GM18520 (cell line): ENCODE data around the gene WDR90.
A peak's percentile ranks its signal among the peaks of the same experiment; 100 is the strongest.

Source experiments
- ATAC-seq: cut with Tn5 transposase; IDR thresholded peaks from one replicate; pipeline ENCODE4 v1.9.1; 2021; ENCODE audit not compliant: unreplicated experiment

Gene WDR90

GRCh38 chr16:648781-649589 is at the start of gene WDR90:
TSS of gene WDR90 (plus strand) at chr16:649365. CDS start at chr16:649417, 52 bp downstream.
- peak; percentile 87 for ATAC-seq

GRCh38 chr16:600781-601180 is 48.4 kb upstream of the WDR90 start:
- no peak for ATAC-seq

DNA sequence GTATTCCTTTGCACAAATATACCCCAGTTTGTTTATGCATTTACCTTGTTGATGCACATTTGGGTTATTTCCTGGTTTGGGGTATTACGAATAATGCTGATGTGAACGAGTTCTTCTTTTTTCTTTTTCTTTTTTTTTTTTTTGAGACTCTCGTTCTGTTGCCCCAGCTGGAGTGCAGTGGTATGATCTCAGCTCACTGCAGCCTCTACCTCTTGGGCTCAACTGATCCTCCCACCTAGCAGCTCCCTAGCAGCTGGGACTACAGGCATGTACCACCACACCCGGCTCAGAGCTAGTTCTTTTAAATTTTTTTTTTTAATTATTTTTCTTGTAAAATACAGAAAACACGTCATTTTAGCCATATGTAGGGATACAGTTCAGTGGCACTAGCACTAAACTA is 45.2 kb upstream of the WDR90 start:
- ATAC-seq: no peak

DNA sequence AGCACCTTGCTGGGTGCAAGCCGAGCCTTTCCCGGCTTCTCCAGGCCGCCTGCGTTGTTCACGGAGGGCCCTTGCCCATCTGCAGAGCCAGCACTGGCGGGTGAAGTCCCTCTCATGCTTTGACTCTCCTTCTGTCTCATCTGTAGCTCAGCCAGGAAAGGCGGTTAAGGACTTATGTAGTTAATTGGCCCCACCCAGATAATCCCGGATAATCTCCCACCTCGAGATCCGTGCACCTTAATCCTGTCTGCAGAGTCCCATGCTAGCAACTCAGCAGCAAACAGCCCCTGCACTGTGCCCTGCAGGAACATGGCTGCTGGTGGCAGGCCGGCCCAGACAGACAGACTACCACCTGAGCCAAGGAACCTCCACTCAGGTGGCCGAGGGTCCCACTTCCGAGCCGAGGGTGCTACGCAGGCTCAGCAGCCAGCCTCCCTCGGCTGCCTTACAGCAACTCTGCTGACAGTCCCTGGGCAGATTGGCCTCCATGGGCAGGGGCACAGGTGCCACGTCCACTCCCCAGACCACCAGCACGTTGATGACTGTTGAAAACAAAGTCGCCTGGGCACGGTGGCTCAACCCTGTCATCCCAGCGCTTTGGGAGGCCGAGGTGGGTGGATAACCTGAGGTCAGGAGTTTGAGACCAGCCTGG is 42.4 kb upstream of the WDR90 start:
- no peak for ATAC-seq

- no peak for ATAC-seq
Observed at GRCh38 chr16:608019-608418, 41.1 kb upstream of the WDR90 start.

GRCh38 chr16:609316-609715 is 39.8 kb upstream of the WDR90 start:
- no peak for ATAC-seq

- ATAC-seq: no peak
Observed at GRCh38 chr16:609984-610383, 39.2 kb upstream of the WDR90 start.

DNA sequence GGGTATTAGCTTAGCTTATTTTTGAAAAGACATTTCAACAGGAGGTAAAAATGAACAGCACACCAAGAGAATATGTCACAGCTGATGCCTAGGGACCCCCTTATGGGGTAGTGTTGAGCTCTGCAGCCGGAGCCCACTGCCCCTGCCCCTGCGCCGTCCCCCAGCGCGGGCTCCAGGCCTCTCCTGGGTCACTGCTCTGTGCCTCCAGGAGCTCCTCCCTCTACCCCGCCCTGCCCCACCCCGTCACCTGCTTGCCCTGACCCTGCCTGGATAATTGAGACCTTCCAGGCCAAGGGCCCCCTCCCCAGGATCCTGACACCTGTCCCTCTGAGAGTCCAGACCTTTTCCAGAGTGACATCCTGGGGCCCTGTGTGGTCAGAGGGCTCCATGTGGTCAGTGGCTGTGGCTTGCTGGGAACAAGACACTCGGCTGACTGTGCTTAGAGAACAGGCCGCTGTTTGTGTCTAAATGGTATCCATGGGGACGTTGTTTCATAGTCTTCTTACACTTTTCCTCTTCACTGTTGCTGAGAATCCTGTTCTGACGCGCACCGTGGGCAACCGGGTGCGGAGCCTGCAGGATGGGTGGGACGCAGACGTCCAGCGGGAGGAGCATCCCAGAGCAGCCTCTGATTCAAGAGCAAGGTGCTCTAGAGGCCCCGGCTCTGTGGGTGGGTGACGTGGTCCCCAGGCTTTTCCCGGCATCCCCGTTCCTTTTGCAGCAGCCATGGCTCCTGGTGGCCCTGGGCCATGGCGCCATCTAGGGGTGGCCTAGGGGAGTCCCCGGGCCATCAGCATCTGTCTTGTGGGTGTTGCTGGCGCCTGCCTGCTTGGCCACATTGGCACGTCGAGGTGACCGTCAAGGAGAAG is 38.4 kb upstream of the WDR90 start:
- no peak for ATAC-seq

DNA sequence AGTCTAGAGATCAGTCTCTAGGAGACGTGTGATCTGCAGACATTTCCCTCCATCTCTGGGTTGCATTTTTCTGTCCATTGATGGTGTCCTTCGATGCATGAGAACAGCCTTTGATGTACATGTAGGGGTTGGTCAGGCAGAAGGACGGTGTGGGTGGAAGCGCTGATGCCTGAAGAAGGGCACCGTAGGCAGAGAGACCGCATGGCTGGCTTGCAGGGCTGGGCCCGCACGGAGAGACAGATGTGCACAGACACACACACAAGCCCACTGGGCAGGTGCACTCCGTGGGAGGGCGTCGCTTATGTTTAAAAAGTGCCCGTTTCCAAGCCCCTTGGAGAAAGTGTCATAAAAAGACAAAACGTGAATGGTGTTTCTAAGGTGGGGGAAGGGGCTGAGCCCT is 34.0 kb upstream of the WDR90 start:
- ATAC-seq: no peak

DNA sequence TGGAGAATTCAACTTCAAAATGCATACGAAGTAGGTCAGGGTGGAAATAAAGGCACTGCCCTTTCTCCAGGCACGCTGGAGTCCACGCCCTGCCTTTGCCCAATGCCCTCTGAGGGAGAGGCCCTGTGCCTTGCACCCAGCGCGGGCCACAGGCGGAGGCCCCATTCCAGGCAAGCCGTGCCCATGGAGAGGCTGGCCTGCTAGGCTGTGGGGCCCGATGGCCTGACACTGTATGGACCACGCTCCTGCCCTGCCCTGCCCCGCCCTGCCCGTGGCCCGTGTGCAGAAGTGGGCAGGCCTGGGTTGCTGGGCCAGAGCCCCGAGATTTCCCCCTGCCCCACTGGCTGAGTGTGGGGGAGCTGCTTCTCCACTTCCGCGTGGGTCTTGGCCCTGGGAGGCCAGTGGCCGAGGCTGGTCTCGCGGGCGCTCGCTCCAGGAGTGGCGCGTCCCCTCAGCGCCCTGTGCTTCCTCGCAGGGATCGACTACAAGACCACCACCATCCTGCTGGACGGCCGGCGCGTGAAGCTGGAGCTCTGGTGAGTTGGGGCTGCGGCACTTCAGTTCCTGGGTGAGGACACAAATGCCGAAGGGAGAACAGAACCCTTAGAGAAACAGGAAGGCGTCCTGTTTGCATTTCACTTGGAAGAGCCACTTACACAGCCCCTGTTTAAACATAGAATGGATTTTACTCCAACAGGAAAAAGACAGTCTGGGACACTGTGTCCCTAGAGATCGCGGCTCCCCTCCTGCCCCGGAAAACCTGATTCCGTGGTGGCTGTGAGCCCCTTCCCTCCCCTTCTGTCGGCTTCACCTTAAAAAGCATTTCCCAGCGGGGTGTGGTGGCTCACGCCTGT is 32.2 kb upstream of the WDR90 start:
- no peak for ATAC-seq

DNA sequence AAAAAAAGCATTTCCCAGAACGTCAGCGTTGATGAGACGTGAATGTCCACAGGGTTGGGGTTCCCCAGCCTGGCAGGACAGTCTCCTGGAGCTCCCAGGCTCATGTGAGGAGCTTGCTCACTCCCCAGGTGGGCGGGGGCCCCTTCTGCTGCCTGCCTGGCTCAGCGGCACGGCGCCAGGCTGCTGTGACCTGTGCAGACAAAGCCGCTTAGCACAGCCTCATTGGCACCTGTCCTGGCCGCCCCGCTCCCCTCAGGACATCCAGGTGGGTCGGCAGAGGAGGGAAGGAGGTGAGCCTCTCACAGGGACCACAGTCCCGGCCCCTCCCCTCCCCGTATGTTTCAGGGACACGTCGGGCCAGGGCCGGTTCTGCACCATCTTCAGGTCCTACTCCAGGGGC is 31.3 kb upstream of the WDR90 start:
- ATAC-seq: no peak

- ATAC-seq: no peak
Observed at GRCh38 chr16:619476-620100, 29.6 kb upstream of the WDR90 start.

- ATAC-seq: no peak
Observed at GRCh38 chr16:620700-621525, 28.3 kb upstream of the WDR90 start.

- ATAC-seq: no peak
Observed at GRCh38 chr16:621526-622105, 27.5 kb upstream of the WDR90 start.

- no peak for ATAC-seq
Observed at GRCh38 chr16:622920-623280, 26.3 kb upstream of the WDR90 start.

DNA sequence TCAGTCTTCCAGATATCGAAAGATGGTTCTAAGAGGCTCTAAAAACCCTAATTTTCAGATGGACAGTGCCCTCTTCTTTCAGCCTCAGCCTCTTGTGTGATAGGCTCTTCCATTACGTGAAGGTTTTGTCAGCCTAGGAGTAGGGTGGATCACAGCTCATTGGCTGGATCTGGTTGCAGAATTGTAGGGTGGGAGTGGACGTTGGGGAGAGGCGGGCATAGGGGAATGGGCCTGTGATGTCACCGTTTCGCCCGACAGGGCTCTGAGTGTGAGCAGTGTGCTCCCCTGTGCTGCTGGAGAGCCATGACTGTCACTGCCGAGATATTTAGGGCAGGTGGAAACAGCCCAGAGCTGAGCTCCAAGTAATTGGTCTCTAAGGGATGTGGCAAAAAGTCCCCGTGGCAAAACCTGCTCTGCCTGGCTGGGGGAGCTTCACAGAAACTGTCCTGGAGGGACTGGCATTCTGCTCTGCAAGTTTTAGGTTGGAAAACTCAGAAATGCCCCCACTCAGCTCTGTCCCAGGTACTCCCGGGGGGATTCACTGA is 24.6 kb upstream of the WDR90 start:
- no peak for ATAC-seq

GRCh38 chr16:625117-625976 is 23.8 kb upstream of the WDR90 start:
- no peak for ATAC-seq
